Caco-2 (cell line): ENCODE results near the gene RAB43. TPM values are rescaled to one million over a fixed set of nuclear protein-coding genes. Genes with fewer than 3 reads are reported as not detected.

Source experiments
- BruUV-seq: library from RNA; stranded (reverse); fragments of 400-500 nt; replicated peaks from 2 replicates; lab custom pipeline; 2021; lab: Mats Ljungman, UMichigan
- CTCF ChIA-PET: fragments of 300-600 bp; sonication (Branson Sonifier 250); formaldehyde crosslinking; loops from one replicate; lab custom pipeline; 2022; ENCODE audit warnings: antibody characterized with exemption; lab: Charles Lee
- POLR2A ChIA-PET: fragments of 300-600 bp; sonication (Branson Sonifier 250); formaldehyde crosslinking; loops from one replicate; lab custom pipeline; 2022; ENCODE audit warnings: antibody characterized with exemption; lab: Charles Lee
- DNase-seq, 2 experiments: peaks; one replicate each; pipeline versions ENCODE4 v3.0.0 to v3.0.0-alpha.2; 2020 to 2022
- H3K27me3 ChIP-seq: replicated peaks from 2 replicates; pipeline ENCODE4 v1.6.0; 2011; ENCODE audit warnings: low read length; ENCODE audit not compliant: control insufficient read depth, insufficient read depth
- H3K36me3 ChIP-seq: 2 replicates; pipeline ENCODE4 v1.5.1; 2011; ENCODE audit warnings: low read length; ENCODE audit not compliant: control insufficient read depth, insufficient read depth
- H3K4me1 ChIP-seq: fragments of 250-450 bp; sonication (Bioruptor Pico); 2 replicates; pipeline ENCODE4 v1.5.1; 2020; ENCODE audit warnings: mild to moderate bottlenecking
- H3K4me3 ChIP-seq: 2 replicates; pipeline ENCODE4 v1.5.1; 2011; ENCODE audit warnings: low read depth, mild to moderate bottlenecking, control low read depth, low read length
- H3K9me3 ChIP-seq: fragments of 250-450 bp; sonication (Bioruptor Pico); 2 replicates; pipeline ENCODE4 v1.5.1; 2020; ENCODE audit warnings: mild to moderate bottlenecking, moderate library complexity
- H3K27ac Mint-ChIP-seq: one replicate; pipeline ENCODE4 v1.8.0; 2022; ENCODE audit warnings: mixed read lengths; ENCODE audit not compliant: unreplicated experiment
- H3K27me3 Mint-ChIP-seq: one replicate; pipeline ENCODE4 v1.8.0; 2022; ENCODE audit warnings: mixed read lengths; ENCODE audit not compliant: insufficient read depth, unreplicated experiment
- H3K36me3 Mint-ChIP-seq: one replicate; pipeline ENCODE4 v1.8.0; 2022; ENCODE audit warnings: mild to moderate bottlenecking, mixed read lengths; ENCODE audit not compliant: insufficient read depth, unreplicated experiment
- H3K4me1 Mint-ChIP-seq: one replicate; pipeline ENCODE4 v1.8.0; 2022; ENCODE audit warnings: low read depth, mixed read lengths; ENCODE audit not compliant: unreplicated experiment
- H3K4me3 Mint-ChIP-seq: one replicate; pipeline ENCODE4 v1.8.0; 2022; ENCODE audit warnings: mild to moderate bottlenecking, moderate library complexity, mixed read lengths; ENCODE audit not compliant: unreplicated experiment
- H3K9me3 Mint-ChIP-seq: one replicate; pipeline ENCODE4 v1.8.0; 2022; ENCODE audit warnings: mixed read lengths; ENCODE audit not compliant: unreplicated experiment
- CTCF ChIP-seq, 2 experiments: fragments of 200-600 bp in 1 of 2; IDR thresholded peaks; 1 replicate in 1 of 2; 2 replicates in 1 of 2; pipeline versions ENCODE4 v1.5.1 to v1.8.0; 2011 to 2022; ENCODE audit warnings: antibody characterized with exemption in 1 of 2, control low read depth in 1 of 2, inconsistent platforms in 1 of 2, low read depth in 1 of 2, low read length in 1 of 2, mild to moderate bottlenecking in 1 of 2, moderate library complexity in 1 of 2; ENCODE audit not compliant: insufficient read depth in 1 of 2, severe bottlenecking in 1 of 2, unreplicated experiment in 1 of 2
- intact Hi-C: fragments of 100-400 bp; cut with micrococcal nuclease; formaldehyde crosslinking; loops from one replicate; pipeline ENCODE4 v1.10.0; 2022; ENCODE audit not compliant: unreplicated experiment
- total RNA-seq: library from RNA; stranded (reverse); gene quantifications from 2 replicates; pipeline ENCODE4 v1.2.3, GENCODE V29; 2022

Gene RAB43
- total RNA-seq, 1 experiment from 2014 or later, result 12.3 TPM

GRCh38 chr3:129126726-129127280 lies 5.2 kb upstream of the RAB43 start:
- Mint-ChIP-seq H3K4me3 (no peak overlapping the region), H3K9me3 (no peaks in the 10 kb centered on the region), H3K4me1 (peaks cover 12% of the 10 kb centered on the region), H3K27ac (no peak overlapping the region), H3K27me3 (no peaks in the 10 kb centered on the region), H3K36me3 (peaks cover 40% of the 10 kb centered on the region)
- CTCF ChIA-PET, result no interaction called here
- Histone ChIP-seq H3K27me3 (no peaks in the 10 kb centered on the region), H3K4me1 (peaks cover 18% of the 10 kb centered on the region), H3K4me3 (no peak overlapping the region), H3K36me3 (peaks cover 3% of the 10 kb centered on the region), H3K9me3 (no peaks in the 10 kb centered on the region)
- intact Hi-C loops, result loop anchor here (10.0 kb wide), 1 partner anchor 188 kb away; a partner anchor contains a TSS
- POLR2A ChIA-PET, result no interaction called here
- no TSS peak for BruUV-seq
- DNase-seq, result no peak
- no peak for TF ChIP-seq CTCF (IDR thresholded peaks at IDR 0.05; ENCODE audit: insufficient read depth in 1 of 2, low read depth in 1 of 2, low read length in 1 of 2, severe bottlenecking in 1 of 2, unreplicated experiment in 1 of 2)

GRCh38 chr3:129123314-129124060 lies 1.9 kb upstream of the RAB43 start:
- Mint-ChIP-seq H3K4me3 (no peak overlapping the region), H3K27ac (peak overlapping the region; percentile 50), H3K9me3 (no peaks in the 10 kb centered on the region), H3K36me3 (peaks cover 36% of the 10 kb centered on the region), H3K4me1 (peaks cover 19% of the 10 kb centered on the region), H3K27me3 (no peaks in the 10 kb centered on the region)
- Histone ChIP-seq H3K9me3 (no peaks in the 10 kb centered on the region), H3K27me3 (no peaks in the 10 kb centered on the region), H3K4me1 (peaks cover 29% of the 10 kb centered on the region), H3K4me3 (no peak overlapping the region), H3K36me3 (no peaks in the 10 kb centered on the region; the same call in 1 of the 2 replicates)
- TF ChIP-seq CTCF (IDR thresholded peaks at IDR 0.05; ENCODE audit: insufficient read depth in 1 of 2, low read depth in 1 of 2, low read length in 1 of 2, severe bottlenecking in 1 of 2, unreplicated experiment in 1 of 2), result no peak
- intact Hi-C loops, result loop anchor here (10.0 kb wide), 1 partner anchor 191 kb away; a partner anchor contains a TSS
- ChIA-PET CTCF (interaction anchor here (0.5 to 1.3 kb wide), 3 partner anchors 9 to 153 kb away, joined by 3 read pairs; no protein-coding TSS in a partner anchor), POLR2A (no interaction called here)
- peak; percentile 55 to 71 for DNase-seq
- BruUV-seq, result no TSS peak

DNA sequence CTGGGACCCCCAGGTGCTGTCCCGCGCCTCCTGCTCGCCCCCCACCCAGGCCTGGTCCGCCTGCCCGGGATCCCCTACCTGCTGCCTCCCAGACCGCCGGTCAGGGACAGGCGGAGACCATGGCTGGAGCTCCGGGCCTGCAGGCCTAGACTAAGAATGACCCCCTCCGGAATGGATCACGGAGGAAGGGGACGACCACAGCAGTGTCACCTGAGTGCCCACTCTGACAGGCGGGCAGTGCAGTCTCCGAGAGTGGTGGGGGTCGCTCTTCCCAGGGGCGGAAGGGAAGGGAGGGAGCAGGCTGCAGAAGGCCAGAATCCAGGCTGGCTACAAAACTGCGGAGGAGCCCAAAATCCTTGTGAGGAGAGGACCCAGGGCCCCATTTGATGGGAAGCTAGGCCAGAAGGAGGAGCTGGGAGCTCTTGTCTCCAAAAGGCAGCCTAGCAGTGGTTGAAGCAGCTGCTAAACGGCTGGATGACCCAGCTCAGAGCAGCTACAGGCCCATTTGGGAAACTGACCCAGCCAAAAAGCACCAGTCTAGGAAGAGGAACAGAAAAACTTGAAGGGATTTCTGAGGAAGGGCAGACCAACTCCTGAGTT lies 908 bp upstream of the RAB43 start:
- H3K36me3 Mint-ChIP-seq, result peaks cover 34% of the 10 kb centered on the region
- DNase-seq, result peak in 1 of 2 experiments; percentile 17
- intact Hi-C loops, result loop anchor here (10.0 kb wide), 1 partner anchor 192 kb away; a partner anchor contains a TSS
- peak overlapping the region; percentile 80 for H3K4me3 Mint-ChIP-seq
- no TSS peak for BruUV-seq
- peaks cover 29% of the 10 kb centered on the region for H3K4me1 ChIP-seq
- H3K9me3 ChIP-seq, result no peaks in the 10 kb centered on the region
- peaks cover 26% of the 10 kb centered on the region for H3K4me1 Mint-ChIP-seq
- no peaks in the 10 kb centered on the region for H3K27me3 ChIP-seq
- H3K9me3 Mint-ChIP-seq, result no peaks in the 10 kb centered on the region
- CTCF ChIA-PET, result interaction anchor here (0.6 to 3.7 kb wide), 8 partner anchors 12 to 153 kb away, joined by 3 to 21 read pairs (median 6); no protein-coding TSS in a partner anchor
- H3K27ac Mint-ChIP-seq, result no peak overlapping the region
- H3K27me3 Mint-ChIP-seq, result no peaks in the 10 kb centered on the region
- H3K4me3 ChIP-seq, result no peak overlapping the region
- peaks cover 1% of the 10 kb centered on the region for H3K36me3 ChIP-seq
- no peak for TF ChIP-seq CTCF (IDR thresholded peaks at IDR 0.05; ENCODE audit: insufficient read depth in 1 of 2, low read depth in 1 of 2, low read length in 1 of 2, severe bottlenecking in 1 of 2, unreplicated experiment in 1 of 2)
- POLR2A ChIA-PET, result interaction anchor here (0.6 to 0.7 kb wide), 2 partner anchors 91 to 129 kb away, joined by 3 read pairs; partner anchors contain the start of gene CFAP92
